Measurements from ENCODE around the gene AP1B1.
"Not testable (repeated sequence)": the region's sequence is repeated elsewhere in the genome, so short reads cannot be mapped to it uniquely, and the experiment has no call there.

Gene AP1B1

DNA sequence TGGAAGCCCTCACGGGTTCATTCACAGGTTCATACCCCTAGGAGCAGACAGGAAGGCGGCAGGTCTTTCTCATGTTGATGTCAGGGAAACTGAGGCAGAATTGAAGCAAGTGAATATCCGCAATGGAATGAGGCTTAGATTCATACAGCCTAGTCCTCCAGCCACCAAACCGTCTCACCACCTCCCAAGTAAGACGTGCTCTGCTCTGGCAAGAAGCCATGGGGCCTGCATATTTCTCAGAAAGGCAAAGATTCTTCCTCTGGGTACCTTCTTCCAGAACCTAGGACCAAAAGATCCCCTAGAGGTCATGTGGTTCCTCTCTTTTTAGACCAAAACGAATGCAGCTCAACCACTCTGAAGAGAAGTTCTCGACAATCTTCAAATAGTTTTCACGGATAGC, 1.7 kb downstream of the AP1B1 start:
- no peak for DNase-seq (ENCODE audit: low read depth)

DNA sequence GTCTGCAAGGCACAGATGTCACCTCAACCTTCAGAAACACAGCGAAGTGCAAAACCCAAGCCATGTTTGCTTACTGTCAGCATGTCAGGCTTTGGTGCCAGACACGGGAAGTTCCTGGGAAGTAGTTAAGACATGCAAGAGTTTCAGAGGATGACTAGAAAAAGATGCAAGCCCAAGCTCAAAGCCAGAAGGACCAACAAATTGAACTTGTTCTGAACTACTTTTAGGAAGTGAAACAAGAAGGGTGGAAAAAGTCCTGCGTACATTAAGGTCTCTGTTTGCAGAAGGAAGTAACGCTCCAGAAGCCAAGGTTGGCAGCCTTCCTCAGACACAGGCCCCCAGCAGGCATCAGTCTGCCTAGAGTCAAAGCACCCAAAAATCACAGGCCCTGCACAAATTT, 2.6 kb downstream of the AP1B1 start:
- DNase-seq (ENCODE audit: low read depth) = no peak

DNA sequence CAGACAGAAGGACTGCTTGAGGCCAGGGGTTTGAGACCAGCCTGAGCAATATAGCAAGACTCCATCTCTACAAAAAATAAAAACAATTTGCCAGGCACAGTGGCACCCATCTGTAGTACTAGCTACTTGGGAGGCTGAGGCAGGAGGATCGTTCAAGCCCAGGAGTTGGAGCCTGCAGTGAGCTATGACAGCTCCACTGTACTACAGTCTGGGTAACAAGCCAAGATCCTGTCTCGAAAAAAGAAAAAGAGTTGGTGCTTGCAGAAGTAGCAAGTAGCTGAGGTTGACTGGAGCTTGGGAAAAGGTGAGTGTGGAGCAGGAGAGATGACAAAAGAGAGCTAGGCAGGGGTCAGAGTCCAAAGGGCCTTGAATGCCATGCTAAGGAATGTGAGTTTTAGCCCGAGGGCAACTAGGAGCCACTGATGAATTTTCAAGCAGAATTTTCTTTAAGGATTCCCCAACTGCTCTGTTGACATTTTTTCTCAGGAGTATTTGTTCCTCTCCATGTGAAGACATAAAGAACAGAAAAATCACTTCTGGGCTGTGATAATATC, 3.1 kb downstream of the AP1B1 start:
- DNase-seq (ENCODE audit: low read depth) = no peak

DNA sequence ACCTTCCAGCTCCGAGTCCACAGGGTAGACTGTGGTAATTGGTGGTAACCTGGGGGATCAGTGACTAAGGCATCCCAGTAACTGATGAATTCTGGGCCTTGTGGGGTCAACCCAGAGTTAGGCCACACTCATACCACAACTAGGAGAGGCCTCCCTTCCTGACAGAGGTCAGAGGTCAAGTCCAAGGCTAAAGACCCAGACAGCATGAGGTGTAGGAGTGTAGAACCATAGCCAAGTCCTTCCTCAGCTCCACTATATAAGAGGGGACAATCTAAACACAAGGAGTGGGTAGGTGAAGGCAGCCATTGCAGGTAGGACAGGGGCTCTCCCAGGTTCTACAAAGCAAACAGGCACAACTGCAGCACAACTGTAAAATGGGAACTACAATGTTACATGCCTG, 4.6 kb downstream of the AP1B1 start:
- no peak for DNase-seq (ENCODE audit: low read depth)

DNA sequence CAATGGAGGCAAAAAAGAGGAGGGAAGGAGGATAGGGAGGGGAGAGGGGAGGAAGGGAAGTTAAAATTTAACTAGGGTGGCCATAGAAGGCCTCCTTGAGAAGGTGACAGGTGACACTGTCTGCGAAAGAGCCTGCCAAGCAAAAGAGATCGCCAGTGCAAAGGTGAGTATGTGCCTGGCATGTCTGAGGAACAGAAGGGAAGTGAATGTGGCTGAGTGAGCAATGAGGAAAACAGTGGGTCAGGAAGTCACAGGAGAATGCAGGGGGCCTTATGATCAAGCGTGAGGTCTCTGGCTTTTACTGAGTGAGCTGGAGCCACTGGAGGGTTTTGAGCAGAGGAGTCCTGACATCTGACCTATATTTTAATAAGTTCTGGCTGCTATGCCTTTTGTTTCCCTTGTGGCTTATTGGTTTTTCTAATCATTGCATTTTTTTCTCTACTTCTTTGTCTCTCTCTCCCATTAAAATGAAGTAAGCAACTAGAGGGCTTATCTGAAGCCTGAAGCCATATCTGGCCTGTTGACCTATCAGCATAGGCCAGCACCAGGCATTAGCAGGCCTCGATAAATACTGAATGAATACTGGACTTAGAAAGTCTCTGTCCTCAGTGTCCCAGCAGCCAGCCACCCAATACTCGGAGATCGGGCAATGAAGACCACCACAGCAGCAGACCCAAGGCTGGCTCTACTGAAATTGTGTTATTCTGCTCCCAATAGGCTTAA, 5.6 kb downstream of the AP1B1 start:
- DNase-seq (ENCODE audit: low read depth) = peak; percentile 31

DNA sequence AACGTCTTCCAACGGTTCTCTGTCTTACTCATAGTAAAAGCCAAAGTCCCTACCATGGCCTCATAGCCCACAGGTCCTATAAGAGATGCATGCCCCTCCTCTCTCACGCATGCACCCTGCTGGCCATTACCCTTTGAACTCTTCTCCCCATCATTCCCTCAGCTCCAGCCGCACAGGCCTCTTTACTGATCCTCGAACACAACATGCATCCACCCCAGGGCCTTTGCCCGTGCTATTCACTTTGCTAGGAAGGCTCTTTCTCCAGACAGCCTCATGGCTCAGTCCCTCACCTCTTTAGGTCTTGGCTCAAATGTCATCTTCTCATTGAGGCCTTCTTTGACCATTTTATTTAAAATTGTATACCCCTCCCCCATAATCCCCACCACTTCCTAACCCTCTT, 7.5 kb downstream of the AP1B1 start:
- no peak for DNase-seq (ENCODE audit: low read depth)

DNA sequence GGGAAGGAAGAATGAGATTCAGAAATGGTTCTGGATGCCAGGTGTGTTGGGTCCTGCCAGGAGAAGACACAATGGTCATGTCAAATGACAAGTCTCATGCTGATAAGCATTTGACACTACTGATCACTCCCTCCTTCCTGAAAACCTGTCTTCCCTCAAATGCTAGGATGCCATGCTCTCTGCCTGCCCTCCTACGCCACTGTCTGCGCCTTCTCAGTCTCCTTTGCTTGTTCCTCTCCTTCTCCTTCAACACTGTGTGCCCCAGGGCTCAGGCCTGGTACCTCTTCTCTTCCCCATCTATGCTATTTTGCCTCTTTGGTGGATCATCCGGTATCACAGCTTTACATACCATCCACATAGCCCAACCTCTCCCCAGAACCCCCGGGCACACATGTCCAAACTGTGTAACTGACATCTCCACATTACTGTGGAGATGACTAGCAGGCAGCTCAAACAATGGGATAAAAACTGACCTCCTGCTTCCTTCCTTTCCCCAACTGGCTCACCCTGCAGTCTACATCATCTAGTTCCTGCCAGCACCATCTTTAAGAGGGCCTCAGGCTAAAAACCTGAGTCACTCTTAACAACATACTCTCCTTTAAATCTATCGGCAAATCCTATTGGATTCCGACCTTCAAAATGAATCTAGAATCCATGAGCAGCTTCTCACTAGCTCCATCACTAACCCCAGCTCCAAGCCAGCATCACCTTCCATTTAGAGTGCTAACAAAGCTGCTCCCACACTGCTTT, 8.2 kb downstream of the AP1B1 start:
- peak; percentile 92 for DNase-seq (ENCODE audit: low read depth)

DNA sequence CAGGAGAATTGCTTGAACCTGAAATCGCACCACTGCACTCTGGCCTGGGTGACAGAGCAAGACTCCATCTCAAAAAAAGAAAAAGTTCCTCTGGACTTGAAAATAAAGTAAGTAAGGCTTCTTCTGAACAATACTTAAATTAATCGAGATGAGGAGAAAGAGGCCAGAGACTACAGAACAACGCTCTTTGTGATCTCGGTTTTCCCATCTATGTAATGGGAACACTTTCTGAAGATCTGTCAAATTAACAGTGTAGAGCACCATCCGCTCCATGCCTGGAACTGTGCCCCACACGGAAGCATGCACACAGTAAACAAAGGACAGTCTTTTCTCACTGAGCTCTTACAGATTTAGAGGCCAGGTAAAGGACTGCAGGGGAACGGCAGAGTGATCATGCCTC, 9.1 kb downstream of the AP1B1 start:
- no peak for DNase-seq (ENCODE audit: low read depth)

DNA sequence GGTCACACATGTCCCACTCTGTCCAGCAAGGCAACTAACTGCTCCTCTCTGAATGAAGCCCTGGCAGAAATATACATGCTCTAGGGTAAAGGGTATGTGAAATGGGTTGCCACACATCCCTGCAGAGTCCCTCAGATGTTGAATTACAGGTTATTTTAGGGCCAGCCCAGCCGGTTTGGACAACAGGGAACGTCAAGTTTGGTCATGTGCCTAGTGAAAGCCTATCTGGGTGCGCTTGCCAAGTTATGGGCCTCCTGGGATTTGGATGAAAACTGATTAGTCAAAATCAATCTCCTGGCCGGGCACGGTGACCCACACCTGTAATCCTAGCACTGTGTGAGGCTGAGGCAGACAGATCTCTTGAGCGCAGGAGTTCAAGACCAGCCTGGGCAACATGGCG, 10.4 kb downstream of the AP1B1 start:
- no peak for DNase-seq (ENCODE audit: low read depth)

DNA sequence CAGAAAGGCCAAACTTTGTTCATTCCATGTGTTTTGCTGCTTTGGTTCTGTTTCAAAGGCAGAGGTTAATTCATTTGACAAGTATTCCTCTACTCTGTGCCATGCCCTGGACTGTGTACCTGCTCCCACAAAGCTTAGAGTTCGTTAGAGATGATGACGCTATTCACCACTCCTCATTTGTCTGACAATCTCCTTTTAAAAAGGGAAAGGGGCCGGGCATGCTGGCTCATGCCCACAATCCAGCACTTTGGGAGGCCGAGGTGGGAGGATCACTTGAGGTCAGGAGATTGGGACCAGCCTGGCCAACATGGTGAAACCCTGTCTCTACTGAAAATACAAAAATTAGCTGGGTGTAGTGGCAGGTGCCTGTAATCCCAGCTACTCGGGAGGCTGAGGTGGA, 11.7 kb downstream of the AP1B1 start:
- not testable (repeated sequence) for DNase-seq (ENCODE audit: low read depth)

DNA sequence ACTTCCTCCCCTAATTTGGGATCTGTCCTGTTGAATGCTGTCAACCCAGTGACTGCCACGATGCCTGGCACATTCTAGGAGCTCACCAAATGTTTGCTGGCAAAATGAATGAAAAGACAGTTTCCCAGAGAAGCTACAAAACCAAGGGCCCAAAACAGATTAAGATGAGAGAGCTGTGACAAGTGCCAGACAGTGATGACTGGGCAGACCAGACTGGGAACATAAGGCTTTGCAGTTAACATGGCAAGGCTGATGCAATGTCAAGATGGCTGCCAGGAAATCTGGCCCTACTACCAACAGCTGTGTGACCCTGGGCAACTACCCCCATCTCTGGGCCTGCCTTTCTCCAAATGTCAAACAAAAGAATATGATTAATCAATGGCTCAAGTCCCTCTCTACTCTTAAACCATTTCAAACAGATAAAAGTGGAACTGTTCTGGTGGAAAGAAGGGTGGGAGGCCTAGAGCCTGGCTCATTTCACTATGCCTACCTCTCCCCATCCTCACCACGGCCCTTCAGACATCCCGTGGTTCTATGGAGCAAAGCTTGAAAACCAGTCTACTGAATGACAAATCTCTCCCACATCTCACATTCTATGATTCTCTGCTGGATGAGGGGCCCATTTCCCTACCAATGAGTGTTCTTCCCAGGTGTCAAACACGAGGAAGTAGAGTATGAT, 12.8 kb downstream of the AP1B1 start:
- DNase-seq (ENCODE audit: low read depth) = no peak

DNA sequence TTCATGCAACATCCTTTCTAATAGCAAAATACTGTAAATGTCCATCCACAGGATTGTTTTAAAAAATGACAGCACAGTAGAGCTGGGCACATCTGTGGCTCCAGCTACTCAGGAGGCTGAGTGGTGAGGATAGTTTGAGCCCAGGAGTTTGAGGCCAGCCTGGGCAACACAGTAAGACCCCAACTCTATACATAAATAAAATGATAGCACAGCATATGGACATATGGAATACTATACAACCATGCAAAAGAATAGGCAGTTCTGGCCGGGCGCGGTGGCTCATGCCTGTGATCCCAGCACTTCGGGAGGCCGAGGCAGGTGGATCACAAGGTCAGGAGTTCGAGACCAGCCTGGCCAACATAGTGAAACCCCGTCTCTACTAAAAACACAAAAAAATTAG, 13.6 kb downstream of the AP1B1 start:
- DNase-seq (ENCODE audit: low read depth) = not testable (repeated sequence)

DNA sequence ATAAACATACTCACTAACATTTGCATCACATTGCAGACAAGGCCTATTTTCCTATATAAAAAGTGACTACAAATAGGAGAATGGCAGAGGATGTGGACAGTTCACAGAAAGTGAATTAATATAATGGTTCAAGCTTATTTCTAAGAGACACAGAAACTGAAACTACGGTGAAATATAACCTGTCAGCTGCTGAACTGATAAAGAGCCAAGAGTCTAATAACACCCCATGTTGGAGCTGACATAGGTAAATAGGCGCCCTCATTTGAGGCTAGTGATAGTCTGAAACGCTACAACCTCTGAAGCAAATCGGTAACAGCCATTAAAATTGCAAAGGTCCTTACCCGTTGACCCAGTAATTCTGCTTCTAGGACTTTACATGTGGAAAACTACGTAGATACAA, 14.0 kb downstream of the AP1B1 start:
- DNase-seq (ENCODE audit: low read depth) = no peak

DNA sequence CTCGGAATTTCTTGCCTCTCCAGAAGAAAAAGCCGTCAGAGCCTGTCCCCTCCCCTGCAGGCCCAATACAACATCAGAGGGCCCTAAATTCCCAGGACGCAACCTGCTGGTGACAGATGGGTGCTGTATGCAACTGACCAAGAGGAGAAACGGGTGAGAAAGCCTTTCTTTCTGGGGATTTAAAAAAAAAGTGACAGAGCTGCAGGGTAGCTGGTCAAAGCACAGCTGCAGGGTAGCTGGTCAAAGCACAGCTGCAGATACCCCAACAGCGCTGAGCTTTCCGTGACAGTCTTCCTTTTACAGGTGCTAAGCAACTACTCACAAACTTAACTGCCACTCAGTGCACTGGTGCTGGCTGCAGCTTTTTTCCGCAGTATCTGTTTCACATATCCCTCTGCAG, 17.8 kb downstream of the AP1B1 start:
- DNase-seq (ENCODE audit: low read depth) = no peak

DNA sequence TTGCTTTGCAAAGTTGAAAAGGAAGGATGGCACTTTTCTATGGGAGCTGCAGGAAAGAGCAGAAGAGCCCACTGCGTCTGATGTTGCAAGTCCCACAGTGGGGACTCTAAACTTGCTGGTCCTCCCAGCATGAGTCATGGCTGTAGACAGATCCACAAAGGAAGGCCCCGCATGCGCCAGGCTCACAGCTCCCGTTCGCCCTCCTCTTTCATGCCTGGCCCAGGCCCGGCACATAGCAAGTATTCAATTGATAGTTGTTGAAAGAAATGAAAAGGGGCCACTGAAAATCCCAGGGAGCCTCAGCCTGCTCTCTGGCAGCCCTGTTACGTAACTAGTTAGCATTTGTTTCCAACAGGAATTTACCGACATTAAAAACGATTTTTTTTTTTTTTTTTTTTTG, 18.9 kb downstream of the AP1B1 start:
- DNase-seq (ENCODE audit: low read depth) = peak; percentile 58

DNA sequence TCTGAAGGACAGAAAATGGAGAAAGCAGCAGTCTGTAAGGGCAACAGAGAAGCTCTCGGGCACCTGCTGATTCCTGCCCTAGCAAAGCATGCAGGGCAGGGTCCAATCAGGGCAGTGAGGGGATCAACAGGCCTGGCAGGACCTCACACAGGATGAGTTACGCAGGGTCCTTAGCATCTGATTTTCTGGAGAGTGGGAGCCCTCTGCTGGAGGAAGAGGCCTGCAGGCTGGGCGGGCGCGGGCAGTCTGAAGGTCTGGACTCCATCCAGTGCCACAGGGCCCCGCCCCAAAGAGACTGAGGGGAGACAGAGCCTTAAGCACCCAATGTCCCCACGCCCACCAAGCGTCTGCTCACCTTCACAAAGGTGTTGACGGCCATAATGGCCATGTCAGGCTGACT, 28.9 kb downstream of the AP1B1 start:
- DNase-seq (ENCODE audit: low read depth) = peak; percentile 81

DNA sequence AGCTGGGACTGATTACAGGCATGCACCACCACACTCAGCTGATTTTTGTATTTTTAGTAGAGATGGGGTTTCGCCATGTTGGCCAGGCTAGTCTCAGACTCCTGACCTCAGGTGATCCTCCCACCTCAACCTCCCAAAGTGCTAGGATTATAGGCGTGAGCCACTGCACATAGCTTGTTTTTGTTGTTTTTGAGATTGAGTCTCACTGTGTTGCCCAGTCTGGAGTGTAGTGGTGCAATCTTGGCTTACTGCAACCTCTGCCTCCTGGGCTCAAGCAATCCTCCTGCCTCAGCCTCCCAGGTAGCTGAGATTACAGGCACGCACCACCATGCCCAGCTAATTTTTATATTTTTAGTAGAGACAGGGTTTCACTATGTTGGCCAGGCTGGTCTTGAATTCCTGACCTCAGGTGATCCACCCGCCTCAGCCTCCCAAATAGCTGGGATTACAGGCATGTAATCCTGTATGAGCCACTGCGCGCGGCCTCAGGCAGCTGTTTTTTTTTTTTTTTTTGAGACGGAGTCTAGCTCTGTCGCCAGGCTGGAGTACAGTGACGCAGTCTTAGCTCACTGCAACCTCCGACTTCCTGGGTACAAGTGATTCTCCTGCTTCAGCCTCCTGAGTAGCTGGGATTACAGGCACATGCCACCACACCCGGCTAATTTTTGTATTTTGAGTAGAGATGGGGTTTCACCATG, 31.0 kb downstream of the AP1B1 start:
- not testable (repeated sequence) for DNase-seq (ENCODE audit: low read depth)

DNA sequence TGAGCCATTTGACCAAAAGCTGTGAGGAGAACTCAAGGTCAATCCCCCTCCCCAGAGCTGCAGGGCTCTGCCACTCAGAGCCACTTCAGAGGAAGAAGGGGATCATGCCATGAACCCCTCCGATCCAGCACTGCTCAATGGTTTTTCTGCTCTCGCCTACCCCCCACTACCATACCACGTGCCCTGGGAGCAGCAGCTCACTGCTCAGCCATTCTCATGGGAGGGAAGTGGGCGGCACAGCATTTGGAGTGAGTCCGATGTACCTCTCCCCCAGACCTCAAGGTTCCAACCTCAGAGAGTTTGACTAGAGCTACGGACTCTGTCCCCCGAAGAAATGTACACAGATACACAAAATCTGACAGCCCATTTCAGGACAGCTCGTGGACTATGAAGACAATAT, 34.5 kb downstream of the AP1B1 start:
- DNase-seq (ENCODE audit: low read depth) = no peak

DNA sequence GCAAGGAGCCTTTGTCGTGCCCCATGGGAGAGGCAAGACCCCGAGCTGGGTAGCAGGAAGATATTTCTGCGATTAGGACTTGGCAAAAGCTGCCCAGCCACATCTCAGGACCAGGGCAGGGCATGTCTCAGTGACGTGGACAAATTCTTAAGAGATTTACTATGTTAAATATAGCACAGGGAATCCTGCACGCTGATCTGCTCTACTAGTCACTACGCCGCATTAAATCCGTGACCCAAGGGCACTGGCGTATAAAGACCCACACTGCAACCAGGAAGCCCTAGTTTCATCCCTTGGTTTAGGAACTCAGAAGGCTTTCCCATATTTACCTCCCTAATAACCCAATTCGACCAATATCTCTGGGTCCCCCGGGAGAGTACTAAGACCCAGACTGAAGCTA, 35.1 kb downstream of the AP1B1 start:
- DNase-seq (ENCODE audit: low read depth) = no peak

DNA sequence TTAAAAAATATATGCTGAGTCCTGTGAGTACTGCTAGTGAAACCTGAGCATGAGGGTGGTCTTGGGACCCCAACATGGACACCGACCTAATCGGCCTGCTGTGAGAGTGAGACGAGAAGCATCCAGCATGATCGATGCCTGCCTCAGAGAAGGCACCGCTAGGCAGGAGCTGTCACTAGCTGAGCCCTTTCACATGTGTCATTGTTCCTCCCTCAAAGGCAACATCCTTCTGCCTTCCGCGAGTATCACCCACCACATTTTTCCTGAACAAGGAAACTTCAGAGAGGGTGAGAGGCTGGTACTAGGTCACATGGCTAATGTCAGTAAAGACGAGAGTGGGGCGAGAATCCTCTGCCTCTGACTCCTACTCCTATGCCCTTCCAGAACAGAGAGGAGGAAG, 35.6 kb downstream of the AP1B1 start:
- no peak for DNase-seq (ENCODE audit: low read depth)

DNA sequence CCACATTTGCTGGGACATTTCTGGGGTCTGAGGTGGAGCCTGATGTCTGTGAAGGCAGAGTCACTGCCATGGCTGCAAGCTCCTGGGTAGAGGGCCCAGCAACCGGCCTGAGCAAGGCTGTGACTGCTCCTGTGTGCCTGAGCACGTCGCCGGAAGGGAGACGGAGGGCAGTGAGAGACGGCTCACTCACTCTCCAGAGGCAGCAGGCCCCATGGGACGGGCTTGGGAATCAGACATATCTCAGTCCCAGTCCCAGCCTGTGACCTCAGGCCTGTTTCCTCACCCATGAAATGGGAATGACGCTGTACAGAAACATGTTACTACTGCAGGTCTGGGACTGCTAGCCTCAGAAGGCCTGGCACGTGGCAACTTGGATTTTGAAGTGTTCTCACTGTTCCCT, 36.5 kb downstream of the AP1B1 start:
- no peak for DNase-seq (ENCODE audit: low read depth)

DNA sequence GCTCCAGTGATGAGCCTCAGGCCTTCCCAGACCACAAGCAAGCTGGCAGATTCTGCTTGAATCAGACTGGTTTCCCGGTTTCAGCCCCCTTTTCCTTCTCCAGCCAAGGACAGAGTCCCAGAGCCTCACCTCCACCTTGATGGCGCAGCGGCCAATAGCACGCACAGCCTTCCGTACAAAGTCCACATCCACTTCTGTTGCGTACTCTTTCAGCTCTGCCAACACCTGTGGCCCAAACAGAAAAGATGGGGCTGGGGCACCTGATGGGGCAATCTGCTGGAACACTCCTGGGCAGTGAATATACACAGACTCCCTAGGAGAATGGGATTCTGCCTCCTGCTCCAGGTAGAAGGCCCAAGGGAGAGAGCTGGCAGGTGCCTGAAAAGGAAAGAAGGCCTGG, 37.3 kb downstream of the AP1B1 start:
- no peak for DNase-seq (ENCODE audit: low read depth)
